KOPT-K1 (cell line): ENCODE results near the gene SAA1.
"Not testable (repeated sequence)": the region's sequence is repeated elsewhere in the genome, so short reads cannot be mapped to it uniquely, and the experiment has no call there.

Experiments
- H3K27ac ChIP-seq: fragments of 200-600 bp; sonication (generic); 2 replicates; pipeline ENCODE4 v1.5.1; 2016; ENCODE audit warnings: antibody characterized with exemption, mild to moderate bottlenecking, low read depth, low read length; ENCODE audit not compliant: poor library complexity, severe bottlenecking
- H3K36me3 ChIP-seq: fragments of 200-600 bp; sonication (generic); 2 replicates; pipeline ENCODE4 v1.5.1; 2017; ENCODE audit warnings: antibody characterized with exemption, mild to moderate bottlenecking, low read length, moderate library complexity; ENCODE audit not compliant: insufficient read depth
- H3K9me3 ChIP-seq: fragments of 200-600 bp; sonication (generic); 2 replicates; pipeline ENCODE4 v1.5.1; 2017; ENCODE audit warnings: antibody characterized with exemption, low read length, mild to moderate bottlenecking; ENCODE audit not compliant: insufficient read depth, poor library complexity, severe bottlenecking

Gene SAA1

GRCh38 chr11:18246379-18247190 is 19.5 kb upstream of the SAA1 start:
- H3K36me3 ChIP-seq, H3K9me3 ChIP-seq, H3K27ac ChIP-seq: not testable (repeated sequence)

- not testable (repeated sequence) for H3K27ac ChIP-seq, H3K36me3 ChIP-seq, H3K9me3 ChIP-seq
Observed at GRCh38 chr11:18247191-18247581, 18.9 kb upstream of the SAA1 start.

GRCh38 chr11:18248561-18248960 is 17.5 kb upstream of the SAA1 start, which contains the start of gene SAA2:
Gene SAA2 (minus strand): TSS chr11:18248668. CDS start chr11:18248011, 657 bp downstream.
- no peaks in the 10 kb centered on the region for H3K36me3 ChIP-seq
- no peaks in the 10 kb centered on the region for H3K9me3 ChIP-seq
- H3K27ac ChIP-seq, result no peak within 1 kb of the TSS

- H3K9me3 ChIP-seq, result no peaks in the 10 kb centered on the region
- no peaks in the 10 kb centered on the region for H3K36me3 ChIP-seq
- H3K27ac ChIP-seq, result no peak overlapping the region
Observed at GRCh38 chr11:18253233-18253632, 12.8 kb upstream of the SAA1 start.

GRCh38 chr11:18253778-18254338 is 12.2 kb upstream of the SAA1 start:
- Histone ChIP-seq H3K36me3 (no peaks in the 10 kb centered on the region), H3K27ac (no peak overlapping the region), H3K9me3 (no peaks in the 10 kb centered on the region)

GRCh38 chr11:18254781-18255361 is 11.2 kb upstream of the SAA1 start:
- no peaks in the 10 kb centered on the region for H3K36me3 ChIP-seq
- no peaks in the 10 kb centered on the region for H3K9me3 ChIP-seq
- H3K27ac ChIP-seq, result no peak overlapping the region

- no peaks in the 10 kb centered on the region for H3K36me3 ChIP-seq
- H3K27ac ChIP-seq, result no peak overlapping the region
- H3K9me3 ChIP-seq, result no peaks in the 10 kb centered on the region
Observed at GRCh38 chr11:18259259-18259658, 6.8 kb upstream of the SAA1 start.

GRCh38 chr11:18261721-18262120 is 4.3 kb upstream of the SAA1 start:
- Histone ChIP-seq H3K36me3 (no peaks in the 10 kb centered on the region), H3K9me3 (no peaks in the 10 kb centered on the region), H3K27ac (no peak overlapping the region)

- H3K27ac ChIP-seq, H3K9me3 ChIP-seq, H3K36me3 ChIP-seq: not testable (repeated sequence)
Observed at GRCh38 chr11:18262681-18263350, 3.2 kb upstream of the SAA1 start.

- no peaks in the 10 kb centered on the region for H3K9me3 ChIP-seq
- H3K27ac ChIP-seq, result no peak overlapping the region
- H3K36me3 ChIP-seq, result no peaks in the 10 kb centered on the region
Observed at GRCh38 chr11:18264035-18264434, 2.0 kb upstream of the SAA1 start.

- Histone ChIP-seq H3K36me3 (no peaks in the 10 kb centered on the region), H3K9me3 (no peaks in the 10 kb centered on the region), H3K27ac (no peak overlapping the region)
Observed at GRCh38 chr11:18264677-18265555, 1.1 kb upstream of the SAA1 start.

GRCh38 chr11:18267335-18268133 is 1.5 kb downstream of the SAA1 start:
- H3K27ac ChIP-seq, H3K9me3 ChIP-seq, H3K36me3 ChIP-seq: not testable (repeated sequence)

GRCh38 chr11:18269252-18269651 is 3.2 kb downstream of the SAA1 start:
- not testable (repeated sequence) for H3K27ac ChIP-seq, H3K9me3 ChIP-seq, H3K36me3 ChIP-seq

GRCh38 chr11:18270102-18270501 is 4.0 kb downstream of the SAA1 start:
- no peaks in the 10 kb centered on the region for H3K9me3 ChIP-seq

More at GRCh38 chr11:18270102-18270501, 4.0 kb downstream of the SAA1 start:
- no peaks in the 10 kb centered on the region for H3K36me3 ChIP-seq
- H3K27ac ChIP-seq, result no peak overlapping the region
